GM18508 (cell line): ENCODE results near the gene ING5.
"Not testable (repeated sequence)": the region's sequence is repeated elsewhere in the genome, so short reads cannot be mapped to it uniquely, and the experiment has no call there.

Source experiments
- ATAC-seq: cut with Tn5 transposase; IDR thresholded peaks from one replicate; pipeline ENCODE4 v1.9.1; 2021; ENCODE audit warnings: moderate number of reproducible peaks; ENCODE audit not compliant: insufficient read depth, unreplicated experiment

The ING5 gene

GRCh38 chr2:241754042-241754441, 52.2 kb downstream of the ING5 start:
- ATAC-seq: no peak

- ATAC-seq: no peak
Observed at GRCh38 chr2:241755166-241755565, 53.3 kb downstream of the ING5 start.

- no peak for ATAC-seq
Observed at GRCh38 chr2:241755777-241756176, 53.9 kb downstream of the ING5 start.

GRCh38 chr2:241759067-241759807, 57.4 kb downstream of the ING5 start:
- no peak for ATAC-seq

GRCh38 chr2:241759893-241760292, 58.1 kb downstream of the ING5 start:
- ATAC-seq: not testable (repeated sequence)

GRCh38 chr2:241760301-241760771, 58.5 kb downstream of the ING5 start:
- no peak for ATAC-seq

GRCh38 chr2:241762321-241762932, 60.6 kb downstream of the ING5 start:
- no peak for ATAC-seq

- ATAC-seq: no peak
Observed at GRCh38 chr2:241762933-241763369, 61.1 kb downstream of the ING5 start.

- ATAC-seq: no peak
Observed at GRCh38 chr2:241763551-241764274, 61.9 kb downstream of the ING5 start.

GRCh38 chr2:241764275-241765241, 62.7 kb downstream of the ING5 start:
- ATAC-seq: no peak

- no peak for ATAC-seq
Observed at GRCh38 chr2:241767464-241768250, 65.8 kb downstream of the ING5 start.

- ATAC-seq: no peak
Observed at GRCh38 chr2:241768251-241768711, 66.4 kb downstream of the ING5 start.

- ATAC-seq: no peak
Observed at GRCh38 chr2:241768850-241769249, 67.0 kb downstream of the ING5 start.

- ATAC-seq: no peak
Observed at GRCh38 chr2:241769819-241770184, 68.0 kb downstream of the ING5 start.

GRCh38 chr2:241770185-241770935, 68.5 kb downstream of the ING5 start:
- no peak for ATAC-seq

GRCh38 chr2:241770936-241771285, 69.1 kb downstream of the ING5 start:
- ATAC-seq: no peak

GRCh38 chr2:241771286-241772062, 69.6 kb downstream of the ING5 start:
- no peak for ATAC-seq

- no peak for ATAC-seq
Observed at GRCh38 chr2:241772063-241772499, 70.2 kb downstream of the ING5 start.
